HG02852 (cell line): ENCODE data around the gene MAP2K1.
"Not testable (repeated sequence)": the region's sequence is repeated elsewhere in the genome, so short reads cannot be mapped to it uniquely, and the experiment has no call there.

ENCODE experiments used
- ATAC-seq: cut with Tn5 transposase; IDR thresholded peaks from one replicate; pipeline ENCODE4 v1.9.1; 2021; ENCODE audit warnings: mild to moderate bottlenecking, moderate library complexity; ENCODE audit not compliant: unreplicated experiment

MAP2K1 gene

GRCh38 chr15:66503041-66503648 lies 116.4 kb downstream of the MAP2K1 start:
- not testable (repeated sequence) for ATAC-seq

DNA sequence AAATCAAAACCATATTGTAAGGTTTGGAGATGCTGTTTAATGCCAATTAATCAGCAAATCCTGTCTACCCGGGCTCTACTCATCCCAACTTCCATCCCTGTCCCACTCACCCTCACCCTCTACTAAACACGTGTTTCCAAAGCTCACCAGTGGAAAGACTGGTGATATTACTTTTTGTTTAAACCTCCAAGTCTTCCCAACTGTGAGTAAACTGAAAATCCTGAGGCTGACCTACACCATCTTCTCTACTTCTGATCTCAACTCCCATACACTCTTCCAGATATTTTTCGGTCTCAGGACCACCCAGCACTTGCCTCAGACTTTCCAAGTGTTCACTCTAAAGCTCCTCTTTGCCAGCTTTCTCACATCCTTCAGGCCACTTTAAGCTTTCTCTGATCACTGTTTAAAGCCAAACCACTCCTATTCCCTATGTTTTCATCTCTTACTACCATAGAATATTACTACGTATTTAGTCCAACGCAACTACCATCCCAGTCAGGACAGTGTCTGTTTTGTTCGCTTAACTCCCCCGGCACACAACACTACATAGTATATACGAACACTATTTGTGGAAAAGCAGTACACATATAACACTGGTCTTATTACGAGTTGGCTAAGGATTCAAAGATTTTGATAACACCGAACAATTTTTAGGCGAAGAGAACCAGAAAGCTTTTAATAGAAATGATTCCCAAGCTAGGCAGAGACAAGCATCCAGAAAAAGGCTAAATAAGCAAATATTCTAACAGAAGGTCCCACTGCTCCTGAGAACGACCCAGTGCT lies 117.3 kb downstream of the MAP2K1 start:
- no peak for ATAC-seq

GRCh38 chr15:66504563-66505429 lies 118.1 kb downstream of the MAP2K1 start, which contains the start of the genes RPL4 and ZWILCH:
Gene RPL4 (minus strand): TSS chr15:66504855. CDS start chr15:66504790, 65 bp downstream.
Gene ZWILCH (plus strand): TSS chr15:66505326. CDS start chr15:66505339, 13 bp downstream.
- peak; percentile 79 for ATAC-seq

GRCh38 chr15:66505430-66505811 lies 118.7 kb downstream of the MAP2K1 start:
- ATAC-seq, result peak; percentile 22

DNA sequence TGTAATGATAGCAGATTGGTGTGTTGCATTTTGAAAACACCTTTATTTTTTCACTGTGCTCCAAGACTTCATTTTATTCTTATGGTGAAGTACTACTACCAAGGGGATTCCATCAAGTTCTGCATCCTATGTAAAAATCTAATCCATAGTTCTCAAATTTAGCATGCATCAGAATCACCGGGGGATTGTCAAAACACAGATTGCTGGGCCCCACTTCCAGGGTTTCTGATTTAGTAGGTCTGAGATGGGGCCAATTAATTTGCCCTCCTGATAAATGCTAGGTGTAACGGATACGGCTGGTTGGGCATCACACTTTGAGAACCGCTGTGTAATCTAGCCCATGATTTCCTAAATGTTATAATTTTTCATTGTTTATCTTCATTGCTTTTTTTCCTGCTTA lies 119.1 kb downstream of the MAP2K1 start:
- ATAC-seq, result no peak

- ATAC-seq, result no peak
These were observed 121.7 kb downstream of the MAP2K1 start for GRCh38 chr15:66508293-66508883.

DNA sequence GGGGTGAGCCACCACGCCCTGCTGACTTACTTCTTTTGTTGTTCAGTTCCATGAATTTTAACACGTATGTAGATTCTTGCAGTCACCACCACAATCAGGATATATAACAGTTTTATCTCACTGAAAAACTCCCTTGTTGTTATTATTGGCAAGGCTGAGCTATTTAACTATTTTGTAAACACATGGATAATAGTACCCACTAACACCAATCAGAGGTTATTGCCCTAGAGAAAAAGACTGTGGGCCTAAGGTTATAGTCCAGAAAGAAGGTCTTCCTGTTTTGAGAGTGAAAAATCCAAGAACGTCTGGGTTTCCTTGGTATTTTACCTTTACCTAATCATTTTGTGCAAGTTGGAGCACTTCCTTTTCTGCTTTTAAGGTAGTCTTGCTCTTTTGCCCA lies 127.9 kb downstream of the MAP2K1 start:
- no peak for ATAC-seq

DNA sequence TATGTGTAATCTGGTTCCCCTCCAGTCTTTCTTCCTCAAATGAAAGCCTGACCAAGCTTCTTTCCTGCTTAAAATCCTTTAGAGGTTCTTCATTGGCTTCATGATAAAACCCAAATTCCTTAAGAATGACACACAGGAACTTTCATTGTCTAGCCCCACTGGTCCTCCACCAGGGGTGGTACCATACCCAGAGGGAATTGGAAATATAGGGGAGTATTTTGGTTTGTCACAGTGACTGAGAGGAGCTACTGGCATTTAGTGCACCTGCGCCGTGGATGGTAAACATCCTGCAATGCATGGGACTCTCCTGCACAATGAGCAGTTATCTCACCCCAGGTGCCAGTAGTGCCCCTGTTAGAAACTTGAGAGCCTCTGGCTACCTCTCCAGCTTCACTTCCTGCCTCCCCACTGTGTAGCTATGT lies 129.2 kb downstream of the MAP2K1 start:
- no peak for ATAC-seq

GRCh38 chr15:66523926-66524325 lies 137.2 kb downstream of the MAP2K1 start:
- ATAC-seq, result no peak

DNA sequence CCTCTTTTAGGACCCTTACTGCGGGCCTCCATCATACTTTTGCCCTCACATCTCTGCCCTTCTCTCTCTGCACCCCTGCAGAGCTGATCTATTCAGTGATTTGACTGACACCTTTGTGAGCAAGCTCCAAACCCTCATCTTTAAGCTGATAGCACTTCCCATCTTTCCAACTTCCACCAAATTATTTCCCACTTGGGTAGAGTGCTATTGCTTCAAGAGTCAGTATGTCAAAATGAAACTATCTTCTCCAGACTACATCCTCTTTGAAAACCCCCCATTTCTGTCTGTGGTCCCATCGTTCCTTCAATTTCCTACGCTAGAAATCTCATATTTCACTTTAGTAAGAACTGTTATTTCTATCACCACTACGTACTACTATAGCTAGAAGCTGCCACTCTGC lies 138.1 kb downstream of the MAP2K1 start:
- no peak for ATAC-seq

DNA sequence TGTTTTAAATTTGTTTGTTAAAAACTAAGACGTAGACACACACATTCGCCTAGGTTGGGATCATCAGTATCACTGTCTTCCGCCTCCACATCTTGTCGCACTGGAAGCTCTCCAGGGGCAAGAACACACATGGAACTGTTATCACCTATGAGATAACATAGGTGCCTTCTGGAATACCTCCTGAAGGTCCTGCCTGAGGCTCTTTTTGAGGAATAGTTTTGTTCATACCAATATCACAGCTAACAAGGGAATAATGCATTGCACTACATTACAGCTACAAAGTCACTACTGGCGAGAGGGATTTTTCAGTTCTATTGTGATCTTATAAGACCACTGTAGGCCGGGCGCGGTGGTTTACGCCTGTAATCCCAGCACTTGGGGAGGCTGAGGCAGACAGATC lies 148.3 kb downstream of the MAP2K1 start:
- no peak for ATAC-seq
